Left cardiac atrium (tissue), 4 donors: ENCODE data around the gene PLEKHH2. TPM values are rescaled to one million over a fixed set of nuclear protein-coding genes. Genes with fewer than 3 reads are reported as not detected.

Experiments
- ATAC-seq, 2 donors: fragments of 200-7000 bp; cut with Tn5 transposase; one replicate each; pipeline ENCODE4 v1.9.1; 2020; ENCODE audit warnings: mild to moderate bottlenecking in 2 of 2, moderate library complexity in 2 of 2
- DNase-seq: peaks from one replicate; pipeline ENCODE4 v3.0.0-alpha.2; 2020
- intact Hi-C, 2 donors: fragments of 100-400 bp; cut with DNase I; formaldehyde crosslinking; loops; one replicate each; pipeline versions ENCODE4 v1.14.1 to v1.15.1; 2022 to 2023
- total RNA-seq, 2 donors: library from RNA; stranded (reverse); fragmentation: NEBNext Ultra II Directional; extraction: Animal tissue kit (Norgen Biotek cat#: 25700); gene quantifications; one replicate each; pipeline ENCODE4 v1.2.1, GENCODE V29; 2021
- donor health status: DM: no; HTN: yes; CAD: no.
- donor health status: DM: no; HTN: yes; CAD: no; lungs with severe emphysema.
- donor health status: DM: yes; HTN: yes; CAD: no.
- donor health status: Dilated cardiomyopathy.

Gene PLEKHH2
- total RNA-seq, 2 donors from 2014 or later, result 3.1 to 5.8 TPM

GRCh38 chr2:43788646-43789045 lies 151.6 kb downstream of the PLEKHH2 start:
- intact Hi-C loops, result loop anchor here in 1 of 2 donors (10.0 kb wide), 1 partner anchor 174 kb away; no protein-coding TSS in a partner anchor

GRCh38 chr2:43790147-43790546 lies 153.1 kb downstream of the PLEKHH2 start:
- ATAC-seq, result peak in 1 of 2 donors; percentile 27
- DNase-seq, result no peak
- intact Hi-C loops, result loop anchor here in 1 of 2 donors (10.0 kb wide), 1 partner anchor 175 kb away; no protein-coding TSS in a partner anchor

More at GRCh38 chr2:43788646-43789045, 151.6 kb downstream of the PLEKHH2 start:
- ATAC-seq, result no peak
- no peak for DNase-seq

GRCh38 chr2:43791035-43791765 lies 154.1 kb downstream of the PLEKHH2 start:
- intact Hi-C loops, result loop anchor here in 1 of 2 donors (10.0 kb wide), 1 partner anchor 176 kb away; no protein-coding TSS in a partner anchor
- no peak for ATAC-seq
- DNase-seq, result no peak

- intact Hi-C loops, result loop anchor here in 1 of 2 donors (10.0 kb wide), 1 partner anchor 178 kb away; no protein-coding TSS in a partner anchor
- no peak for DNase-seq
- ATAC-seq, result no peak
Measured at GRCh38 chr2:43792653-43793052, 155.6 kb downstream of the PLEKHH2 start.

- intact Hi-C loops, result loop anchor here in 1 of 2 donors (10.0 kb wide), 1 partner anchor 180 kb away; no protein-coding TSS in a partner anchor
- no peak for DNase-seq
- no peak for ATAC-seq
Measured at GRCh38 chr2:43794956-43795355, 157.9 kb downstream of the PLEKHH2 start.

- intact Hi-C loops, result loop anchor here in 1 of 2 donors (10.0 kb wide), 1 partner anchor 181 kb away; no protein-coding TSS in a partner anchor
- no peak for ATAC-seq
- DNase-seq, result no peak
Measured at GRCh38 chr2:43796206-43796605, 159.1 kb downstream of the PLEKHH2 start.

- intact Hi-C loops, result loop anchor here in 1 of 2 donors (10.0 kb wide), 1 partner anchor 183 kb away; no protein-coding TSS in a partner anchor
- ATAC-seq, result no peak
- DNase-seq, result no peak
Measured at GRCh38 chr2:43798300-43798699, 161.2 kb downstream of the PLEKHH2 start.

- DNase-seq (no peak), ATAC-seq (no peak)
- intact Hi-C loops, result no loop called here
Measured at GRCh38 chr2:43800894-43801293, 163.8 kb downstream of the PLEKHH2 start.

- no peak for ATAC-seq
- no peak for DNase-seq
- intact Hi-C loops, result no loop called here
Measured at GRCh38 chr2:43802135-43802534, 165.1 kb downstream of the PLEKHH2 start.

- intact Hi-C loops, result no loop called here
- DNase-seq (no peak), ATAC-seq (no peak)
Measured at GRCh38 chr2:43803113-43803512, 166.1 kb downstream of the PLEKHH2 start.

GRCh38 chr2:43806719-43807031 lies 169.6 kb downstream of the PLEKHH2 start:
- ATAC-seq, result no peak
- no peak for DNase-seq
- intact Hi-C loops, result no loop called here

GRCh38 chr2:43810452-43810851 lies 173.4 kb downstream of the PLEKHH2 start:
- intact Hi-C loops, result no loop called here
- ATAC-seq (no peak), DNase-seq (no peak)

GRCh38 chr2:43810888-43811287 lies 173.8 kb downstream of the PLEKHH2 start:
- no peak for ATAC-seq
- intact Hi-C loops, result no loop called here
- DNase-seq, result no peak

GRCh38 chr2:43812006-43812405 lies 174.9 kb downstream of the PLEKHH2 start:
- no peak for ATAC-seq

GRCh38 chr2:43812947-43813346 lies 175.9 kb downstream of the PLEKHH2 start:
- ATAC-seq (no peak), DNase-seq (no peak)
- intact Hi-C loops, result no loop called here

More at GRCh38 chr2:43812006-43812405, 174.9 kb downstream of the PLEKHH2 start:
- DNase-seq, result no peak
- intact Hi-C loops, result no loop called here

GRCh38 chr2:43814711-43815110 lies 177.7 kb downstream of the PLEKHH2 start:
- ATAC-seq, result no peak
- no peak for DNase-seq
- intact Hi-C loops, result no loop called here

Other genes with a start within 250 kb of the PLEKHH2 start
- gene THADA, start 41.2 kb upstream of the PLEKHH2 start, total RNA-seq, result 10 to 100 TPM; 19.2 to 21.5 TPM
- 1 to 10 TPM; 2.7 to 2.8 TPM for gene C1GALT1C1L, start 39.2 kb downstream of the PLEKHH2 start, total RNA-seq
- gene DYNC2LI1, start 136.8 kb downstream of the PLEKHH2 start, total RNA-seq, result 10 to 100 TPM in 1 of 2 donors, 1 to 10 TPM in 1; 6.4 to 10.1 TPM
- not detected for gene ABCG5, start 201.6 kb downstream of the PLEKHH2 start, total RNA-seq
- not detected for gene ABCG8, start 201.7 kb downstream of the PLEKHH2 start, total RNA-seq